ENCODE measurements around the gene CYP19A1.

GRCh38 chr15:51190424-51191068 lies 147.8 kb downstream of the CYP19A1 start:
- no peak for TF ChIP-seq CTCF (IDR thresholded peaks at IDR 0.05 in 2 of 3, conservative IDR thresholded peaks at IDR 0.05 in 1 of 3; ENCODE audit: insufficient read depth in 2 of 3, low read depth in 1 of 3, low read length in 3 of 3)
- TF ChIP-seq EP300 (IDR thresholded peaks at IDR 0.05; ENCODE audit: low read length) = no peak

Data from K562 (cell line).